Measurements from ENCODE around the gene REPIN1.
A peak's percentile ranks its signal among the peaks of the same experiment; 100 is the strongest.

The REPIN1 gene

GRCh38 chr7:150368096-150368883 is at the start of gene REPIN1 (continued):
- no peak for TF ChIP-seq ZNF391 (tag by site-specific recombination; IDR thresholded peaks at IDR 0.05; ENCODE audit: borderline replicate concordance, low read depth)
- TF ChIP-seq ZNF747 (tag by site-specific recombination; IDR thresholded peaks at IDR 0.05) = no peak
- no peak for TF ChIP-seq EGR2 (tag by site-specific recombination; IDR thresholded peaks at IDR 0.05; ENCODE audit: low read depth)
- no peak for TF ChIP-seq ZNF530 (tag by site-specific recombination; IDR thresholded peaks at IDR 0.05; ENCODE audit: low read depth)
- TF ChIP-seq TCF7L2 (IDR thresholded peaks at IDR 0.05; ENCODE audit: borderline replicate concordance, low read depth, low read length) = peak; percentile 96
- no peak for TF ChIP-seq ZNF214 (tag by site-specific recombination; IDR thresholded peaks at IDR 0.05; ENCODE audit: borderline replicate concordance)
- TF ChIP-seq SCRT1 (tag by site-specific recombination; IDR thresholded peaks at IDR 0.05; ENCODE audit: borderline replicate concordance) = no peak
- TF ChIP-seq KLF9 (tag by site-specific recombination; IDR thresholded peaks at IDR 0.05; ENCODE audit: low read depth) = 0 out of 2 replicates have a peak, but pooled peaks have one; percentile 13
- no peak for TF ChIP-seq ZNF549 (tag by site-specific recombination; IDR thresholded peaks at IDR 0.05)
- no peak for TF ChIP-seq GFI1B (tag by site-specific recombination; IDR thresholded peaks at IDR 0.05)
- no peak for TF ChIP-seq PRDM6 (tag by site-specific recombination; IDR thresholded peaks at IDR 0.05)
- TF ChIP-seq ZNF175 (tag by site-specific recombination; IDR thresholded peaks at IDR 0.05) = no peak
- no peak for TF ChIP-seq ZNF133 (tag by site-specific recombination; IDR thresholded peaks at IDR 0.05)
- TF ChIP-seq ZNF621 (tag by site-specific recombination; IDR thresholded peaks at IDR 0.05) = no peak
- no peak for TF ChIP-seq ZNF266 (tag by site-specific recombination; IDR thresholded peaks at IDR 0.05; ENCODE audit: low read depth)
- no peak for TF ChIP-seq AEBP2 (tag by site-specific recombination; IDR thresholded peaks at IDR 0.05; ENCODE audit: borderline replicate concordance)
- no peak for TF ChIP-seq ZSCAN23 (tag by site-specific recombination; IDR thresholded peaks at IDR 0.05)
- no peak for TF ChIP-seq ZFP3 (tag by site-specific recombination; IDR thresholded peaks at IDR 0.05; ENCODE audit: low read depth)
- TF ChIP-seq ZNF529 (tag by site-specific recombination; IDR thresholded peaks at IDR 0.05; ENCODE audit: insufficient replicate concordance) = no peak
- no peak for TF ChIP-seq PRDM1 (tag by site-specific recombination; IDR thresholded peaks at IDR 0.05)
- TF ChIP-seq ZNF660 (tag by site-specific recombination; IDR thresholded peaks at IDR 0.05) = peak; percentile 82; the same call in 1 of the 2 replicates
- TF ChIP-seq HOXA7 (CRISPR knock-in tag; IDR thresholded peaks at IDR 0.05; ENCODE audit: borderline replicate concordance) = no peak
- no peak for TF ChIP-seq ZNF776 (tag by site-specific recombination; IDR thresholded peaks at IDR 0.05; ENCODE audit: borderline replicate concordance)
- TF ChIP-seq ZNF138 (tag by site-specific recombination; IDR thresholded peaks at IDR 0.05; ENCODE audit: borderline replicate concordance) = no peak
- no peak for TF ChIP-seq YY2 (tag by site-specific recombination; IDR thresholded peaks at IDR 0.05)
- TF ChIP-seq TSHZ1 (tag by site-specific recombination; IDR thresholded peaks at IDR 0.05; ENCODE audit: borderline replicate concordance) = no peak
- TF ChIP-seq INSM2 (tag by site-specific recombination; IDR thresholded peaks at IDR 0.05) = no peak
- TF ChIP-seq PBX3 (CRISPR knock-in tag; IDR thresholded peaks at IDR 0.05) = no peak
- TF ChIP-seq ZNF366 (tag by site-specific recombination; conservative IDR thresholded peaks at IDR 0.05) = 0 out of 2 replicates have a peak, but pooled peaks have one; percentile 31
- no peak for TF ChIP-seq ZNF707 (tag by site-specific recombination; IDR thresholded peaks at IDR 0.05)
